ENCODE data around the gene GMDS.

The GMDS gene

GRCh38 chr6:2019051-2019450 lies 226.4 kb downstream of the GMDS start:
- no peak overlapping the region for H3K4me3 ChIP-seq (ENCODE audit: low read length, poor library complexity, severe bottlenecking)
- H3K4me1 ChIP-seq (ENCODE audit: insufficient read depth, low read length, poor library complexity, severe bottlenecking): peaks cover 34% of the 10 kb centered on the region
- TF ChIP-seq, protein P1, sequence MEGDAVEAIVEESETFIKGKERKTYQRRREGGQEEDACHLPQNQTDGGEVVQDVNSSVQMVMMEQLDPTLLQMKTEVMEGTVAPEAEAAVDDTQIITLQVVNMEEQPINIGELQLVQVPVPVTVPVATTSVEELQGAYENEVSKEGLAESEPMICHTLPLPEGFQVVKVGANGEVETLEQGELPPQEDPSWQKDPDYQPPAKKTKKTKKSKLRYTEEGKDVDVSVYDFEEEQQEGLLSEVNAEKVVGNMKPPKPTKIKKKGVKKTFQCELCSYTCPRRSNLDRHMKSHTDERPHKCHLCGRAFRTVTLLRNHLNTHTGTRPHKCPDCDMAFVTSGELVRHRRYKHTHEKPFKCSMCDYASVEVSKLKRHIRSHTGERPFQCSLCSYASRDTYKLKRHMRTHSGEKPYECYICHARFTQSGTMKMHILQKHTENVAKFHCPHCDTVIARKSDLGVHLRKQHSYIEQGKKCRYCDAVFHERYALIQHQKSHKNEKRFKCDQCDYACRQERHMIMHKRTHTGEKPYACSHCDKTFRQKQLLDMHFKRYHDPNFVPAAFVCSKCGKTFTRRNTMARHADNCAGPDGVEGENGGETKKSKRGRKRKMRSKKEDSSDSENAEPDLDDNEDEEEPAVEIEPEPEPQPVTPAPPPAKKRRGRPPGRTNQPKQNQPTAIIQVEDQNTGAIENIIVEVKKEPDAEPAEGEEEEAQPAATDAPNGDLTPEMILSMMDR (conservative IDR thresholded peaks at IDR 0.05; ENCODE audit: low read length): no peak
- no peak for TF ChIP-seq EZH2phosphoT487 (IDR thresholded peaks at IDR 0.05; ENCODE audit: borderline replicate concordance)
- H3K9me2 ChIP-seq (replicated peaks; ENCODE audit: low read depth, low read length): no peaks in the 10 kb centered on the region
- H3K27me3 ChIP-seq (ENCODE audit: insufficient read depth, low read length, poor library complexity, severe bottlenecking): no peaks in the 10 kb centered on the region
- peaks cover 3% of the 10 kb centered on the region; the same call in 1 of the 2 replicates for H3K9me3 ChIP-seq (ENCODE audit: insufficient read depth, low read depth, low read length)
- no peak overlapping the region for H2AFZ ChIP-seq (ENCODE audit: low read length)
- H3K36me3 ChIP-seq (ENCODE audit: insufficient read depth, low read length): no peaks in the 10 kb centered on the region
- H3K9ac ChIP-seq (ENCODE audit: low read depth, low read length, poor library complexity, severe bottlenecking): no peak overlapping the region
- peaks cover 9% of the 10 kb centered on the region for H3F3A ChIP-seq (ENCODE audit: low read depth)
- H3K4me2 ChIP-seq (ENCODE audit: low read depth, low read length, poor library complexity, severe bottlenecking): no peak overlapping the region
- no peaks in the 10 kb centered on the region for H3K79me2 ChIP-seq (ENCODE audit: insufficient read depth, low read length)
- H4K20me1 ChIP-seq (ENCODE audit: insufficient read depth, low read length, poor library complexity, severe bottlenecking): no peaks in the 10 kb centered on the region

DNA sequence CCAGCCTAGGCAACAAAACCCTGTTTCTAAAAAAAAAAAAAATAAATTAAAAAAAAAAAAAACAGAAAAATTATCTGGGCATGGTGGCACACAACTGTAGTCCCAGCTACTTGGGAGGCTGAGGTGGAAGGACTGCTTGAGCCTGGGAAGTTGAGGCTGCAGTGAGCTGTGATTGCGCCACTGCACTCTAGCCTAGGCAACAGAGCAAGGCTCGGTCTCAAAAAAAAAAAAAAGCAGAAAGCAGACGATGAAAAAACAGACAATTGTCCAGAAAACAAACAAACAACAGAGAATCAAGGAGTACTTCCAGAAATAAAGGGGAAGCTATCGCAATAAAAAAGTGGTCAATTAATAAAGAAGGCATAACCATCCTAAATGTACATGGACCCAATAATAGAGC lies 229.4 kb downstream of the GMDS start:
- Histone ChIP-seq H2AFZ (ENCODE audit: low read length) (no peak overlapping the region), H3K4me2 (ENCODE audit: low read depth, low read length, poor library complexity, severe bottlenecking) (no peak overlapping the region), H3K4me3 (ENCODE audit: low read length, poor library complexity, severe bottlenecking) (no peak overlapping the region), H3K9ac (ENCODE audit: low read depth, low read length, poor library complexity, severe bottlenecking) (no peak overlapping the region), H3K27me3 (ENCODE audit: insufficient read depth, low read length, poor library complexity, severe bottlenecking) (no peaks in the 10 kb centered on the region), H3K79me2 (ENCODE audit: insufficient read depth, low read length) (no peaks in the 10 kb centered on the region), H3F3A (ENCODE audit: low read depth) (peaks cover 6% of the 10 kb centered on the region), H3K36me3 (ENCODE audit: insufficient read depth, low read length) (no peaks in the 10 kb centered on the region), H3K9me2 (replicated peaks; ENCODE audit: low read depth, low read length) (no peaks in the 10 kb centered on the region), H3K9me3 (ENCODE audit: insufficient read depth, low read depth, low read length) (peaks cover 3% of the 10 kb centered on the region; the same call in 1 of the 2 replicates), H3K4me1 (ENCODE audit: insufficient read depth, low read length, poor library complexity, severe bottlenecking) (peaks cover 7% of the 10 kb centered on the region), H4K20me1 (ENCODE audit: insufficient read depth, low read length, poor library complexity, severe bottlenecking) (no peaks in the 10 kb centered on the region)
- TF ChIP-seq, protein P1 (conservative IDR thresholded peaks at IDR 0.05; ENCODE audit: low read length): no peak
- no peak for TF ChIP-seq EZH2phosphoT487 (IDR thresholded peaks at IDR 0.05; ENCODE audit: borderline replicate concordance)

GRCh38 chr6:2008383-2008976 lies 236.9 kb downstream of the GMDS start:
- H3K4me1 ChIP-seq (ENCODE audit: insufficient read depth, low read length, poor library complexity, severe bottlenecking): peaks cover 6% of the 10 kb centered on the region
- no peak overlapping the region for H3K9ac ChIP-seq (ENCODE audit: low read depth, low read length, poor library complexity, severe bottlenecking)
- no peaks in the 10 kb centered on the region for H3F3A ChIP-seq (ENCODE audit: low read depth)
- H3K79me2 ChIP-seq (ENCODE audit: insufficient read depth, low read length): no peaks in the 10 kb centered on the region
- H3K4me2 ChIP-seq (ENCODE audit: low read depth, low read length, poor library complexity, severe bottlenecking): no peak overlapping the region
- no peaks in the 10 kb centered on the region for H3K27me3 ChIP-seq (ENCODE audit: insufficient read depth, low read length, poor library complexity, severe bottlenecking)
- H3K9me2 ChIP-seq (replicated peaks; ENCODE audit: low read depth, low read length): no peaks in the 10 kb centered on the region
- no peaks in the 10 kb centered on the region for H4K20me1 ChIP-seq (ENCODE audit: insufficient read depth, low read length, poor library complexity, severe bottlenecking)
- H3K9me3 ChIP-seq (ENCODE audit: insufficient read depth, low read depth, low read length): 0 out of 2 replicates have a peak, but pooled peaks cover 6% of the 10 kb centered on the region
- 0 out of 2 replicates have a peak, but pooled peaks cover 5% of the 10 kb centered on the region for H3K36me3 ChIP-seq (ENCODE audit: insufficient read depth, low read length)
- TF ChIP-seq, protein P1 (conservative IDR thresholded peaks at IDR 0.05; ENCODE audit: low read length): no peak
- TF ChIP-seq EZH2phosphoT487 (IDR thresholded peaks at IDR 0.05; ENCODE audit: borderline replicate concordance): no peak
- H3K4me3 ChIP-seq (ENCODE audit: low read length, poor library complexity, severe bottlenecking): no peak overlapping the region
- H2AFZ ChIP-seq (ENCODE audit: low read length): no peak overlapping the region

All from Loucy (cell line).